Measurements from ENCODE around the gene TALDO1. TPM values are rescaled to one million over a fixed set of nuclear protein-coding genes. Genes with fewer than 3 reads are reported as not detected.

The TALDO1 gene
- total RNA-seq, 2 donors from 2014 or later = 132 to 232 TPM

GRCh38 chr11:767238-767637 is 20.0 kb downstream of the TALDO1 start:
- Histone ChIP-seq H3K9me3 (no peaks in the 10 kb centered on the region), H3K4me3 (no peak overlapping the region), H3K4me1 (ENCODE audit: control insufficient read depth in 1 of 2, low read depth in 2 of 2) (no peaks in the 10 kb centered on the region), H3K27ac (no peak overlapping the region), H3K36me3 (peaks cover 38% of the 10 kb centered on the region), H3K27me3 (replicated peaks; ENCODE audit: insufficient read depth) (no peaks in the 10 kb centered on the region)
- no peak for DNase-seq (ENCODE audit: low spot score)
- ATAC-seq (ENCODE audit: insufficient number of reproducible peaks, low FRiP score, low read depth) = no peak
- TF ChIP-seq CTCF (IDR thresholded peaks at IDR 0.05) = no peak

- Histone ChIP-seq H3K27me3 (replicated peaks; ENCODE audit: insufficient read depth) (no peaks in the 10 kb centered on the region), H3K9me3 (no peaks in the 10 kb centered on the region), H3K36me3 (peaks cover 25% of the 10 kb centered on the region), H3K27ac (no peak overlapping the region), H3K4me1 (ENCODE audit: control insufficient read depth in 1 of 2, low read depth in 2 of 2) (peaks cover 0 to 9% of the 10 kb centered on the region in 2 donors), H3K4me3 (no peak overlapping the region)
- no peak for TF ChIP-seq CTCF (IDR thresholded peaks at IDR 0.05)
- no peak for ATAC-seq (ENCODE audit: insufficient number of reproducible peaks, low FRiP score, low read depth)
- no peak for DNase-seq (ENCODE audit: low spot score)
Measured at GRCh38 chr11:769887-770641, 22.8 kb downstream of the TALDO1 start.

GRCh38 chr11:770642-771616 is 23.7 kb downstream of the TALDO1 start:
- DNase-seq (ENCODE audit: low spot score) = no peak

GRCh38 chr11:771617-772204 is 24.4 kb downstream of the TALDO1 start:
- Histone ChIP-seq H3K4me1 (ENCODE audit: control insufficient read depth in 1 of 2, low read depth in 2 of 2) (peaks cover 10 to 24% of the 10 kb centered on the region in 2 donors), H3K27me3 (replicated peaks; ENCODE audit: insufficient read depth) (no peaks in the 10 kb centered on the region), H3K36me3 (peaks cover 20% of the 10 kb centered on the region), H3K9me3 (no peaks in the 10 kb centered on the region), H3K4me3 (no peak overlapping the region), H3K27ac (no peak overlapping the region)
- no peak for DNase-seq (ENCODE audit: low spot score)
- TF ChIP-seq CTCF (IDR thresholded peaks at IDR 0.05) = no peak
- no peak for ATAC-seq (ENCODE audit: insufficient number of reproducible peaks, low FRiP score, low read depth)

More at GRCh38 chr11:770642-771616, 23.7 kb downstream of the TALDO1 start:
- Histone ChIP-seq H3K27me3 (replicated peaks; ENCODE audit: insufficient read depth) (no peaks in the 10 kb centered on the region), H3K36me3 (peaks cover 25% of the 10 kb centered on the region), H3K27ac (no peak overlapping the region), H3K9me3 (no peaks in the 10 kb centered on the region), H3K4me3 (no peak overlapping the region), H3K4me1 (ENCODE audit: control insufficient read depth in 1 of 2, low read depth in 2 of 2) (peaks cover 4 to 17% of the 10 kb centered on the region in 2 donors)
- ATAC-seq (ENCODE audit: insufficient number of reproducible peaks, low FRiP score, low read depth) = no peak
- no peak for TF ChIP-seq CTCF (IDR thresholded peaks at IDR 0.05)

Data from thoracic aorta (tissue), 2 donors.